Activated T-helper 9 cell treated with anti-CD3 and anti-CD28 coated beads, Interleukin-2, amount 50 U/mL, for 16 hours (primary cell): ENCODE measurements around the gene NET1.
"Not testable (repeated sequence)": the region's sequence is repeated elsewhere in the genome, so short reads cannot be mapped to it uniquely, and the experiment has no call there.

Experiments
- DNase-seq: peaks from one replicate; pipeline ENCODE4 v3.0.0-alpha.2; 2020; ENCODE audit warnings: low read depth

Gene NET1, protein sequence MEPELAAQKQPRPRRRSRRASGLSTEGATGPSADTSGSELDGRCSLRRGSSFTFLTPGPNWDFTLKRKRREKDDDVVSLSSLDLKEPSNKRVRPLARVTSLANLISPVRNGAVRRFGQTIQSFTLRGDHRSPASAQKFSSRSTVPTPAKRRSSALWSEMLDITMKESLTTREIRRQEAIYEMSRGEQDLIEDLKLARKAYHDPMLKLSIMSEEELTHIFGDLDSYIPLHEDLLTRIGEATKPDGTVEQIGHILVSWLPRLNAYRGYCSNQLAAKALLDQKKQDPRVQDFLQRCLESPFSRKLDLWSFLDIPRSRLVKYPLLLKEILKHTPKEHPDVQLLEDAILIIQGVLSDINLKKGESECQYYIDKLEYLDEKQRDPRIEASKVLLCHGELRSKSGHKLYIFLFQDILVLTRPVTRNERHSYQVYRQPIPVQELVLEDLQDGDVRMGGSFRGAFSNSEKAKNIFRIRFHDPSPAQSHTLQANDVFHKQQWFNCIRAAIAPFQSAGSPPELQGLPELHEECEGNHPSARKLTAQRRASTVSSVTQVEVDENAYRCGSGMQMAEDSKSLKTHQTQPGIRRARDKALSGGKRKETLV

DNA sequence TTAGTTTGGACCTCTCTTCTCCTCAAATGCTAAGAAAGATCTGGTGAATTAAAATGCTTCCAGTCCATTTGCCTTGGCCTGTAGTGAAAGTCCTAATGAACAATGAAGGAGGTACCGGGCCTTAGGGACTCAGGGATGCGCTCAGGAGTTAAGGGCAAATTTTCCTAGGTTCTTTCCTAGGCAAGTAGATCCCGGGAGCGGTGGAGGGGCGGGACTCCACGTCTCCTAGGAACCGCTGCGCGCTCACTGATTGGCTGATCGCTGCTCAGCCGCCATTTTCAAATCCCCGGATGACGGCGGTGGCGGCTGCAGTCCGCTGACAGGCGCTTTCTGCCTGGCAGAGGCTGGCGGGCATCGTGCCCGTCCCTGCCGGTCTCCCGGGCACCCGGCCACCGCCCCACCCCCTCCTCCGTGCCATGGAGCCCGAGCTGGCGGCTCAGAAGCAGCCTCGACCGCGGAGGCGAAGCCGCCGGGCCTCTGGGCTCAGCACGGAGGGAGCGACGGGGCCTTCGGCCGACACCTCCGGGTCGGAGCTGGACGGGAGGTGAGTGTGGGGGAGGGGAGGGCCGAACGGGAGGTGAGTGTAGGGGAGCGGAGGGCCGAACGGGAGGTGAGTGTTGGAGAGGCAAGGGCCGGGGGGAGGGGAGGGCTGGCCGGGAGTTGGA is at the start of gene NET1:
NET1 (plus strand) TSS at position 281 of the 665 bp plus-strand sequence; CDS start at position 417, 136 bp downstream.
- DNase-seq: peak; percentile 44

DNA sequence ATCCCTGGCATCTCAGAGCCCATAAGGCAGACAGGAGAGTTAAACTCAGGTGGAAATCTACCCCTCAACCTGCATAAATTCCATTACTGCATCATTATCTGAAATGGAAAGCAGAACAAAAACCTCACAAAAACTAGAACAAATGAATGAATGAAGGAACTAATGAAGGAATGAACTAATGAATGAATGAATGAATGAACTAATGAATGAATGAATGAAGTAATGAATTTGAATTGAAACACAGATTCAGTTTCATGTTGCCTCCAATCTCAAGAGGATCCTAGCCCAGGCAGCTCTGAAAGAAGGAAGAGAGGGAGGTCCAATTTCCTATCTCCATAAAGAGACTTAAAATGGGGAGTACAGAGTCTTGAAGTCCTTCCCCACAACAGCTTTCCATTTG is 49.5 kb upstream of the NET1 start:
- DNase-seq: no peak

DNA sequence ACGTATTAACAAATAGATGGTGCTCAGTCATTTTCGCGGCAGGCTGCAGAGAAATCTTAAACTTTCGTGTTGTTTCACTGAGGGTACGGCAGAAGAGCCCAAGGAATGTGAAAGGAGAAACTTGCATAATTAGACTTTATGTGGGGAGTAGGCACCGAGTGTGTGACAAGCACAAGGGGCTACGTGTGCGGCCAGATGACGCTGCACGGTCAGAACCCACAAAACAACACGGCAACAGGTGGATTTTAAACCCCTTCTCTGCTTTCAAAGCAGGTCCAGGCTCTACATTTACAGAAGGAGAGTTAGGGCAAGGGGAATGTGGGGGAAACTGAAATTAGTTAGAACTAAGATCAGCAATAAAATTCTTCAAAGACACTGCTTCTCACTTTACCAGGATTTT is 48.0 kb upstream of the NET1 start:
- no peak for DNase-seq

DNA sequence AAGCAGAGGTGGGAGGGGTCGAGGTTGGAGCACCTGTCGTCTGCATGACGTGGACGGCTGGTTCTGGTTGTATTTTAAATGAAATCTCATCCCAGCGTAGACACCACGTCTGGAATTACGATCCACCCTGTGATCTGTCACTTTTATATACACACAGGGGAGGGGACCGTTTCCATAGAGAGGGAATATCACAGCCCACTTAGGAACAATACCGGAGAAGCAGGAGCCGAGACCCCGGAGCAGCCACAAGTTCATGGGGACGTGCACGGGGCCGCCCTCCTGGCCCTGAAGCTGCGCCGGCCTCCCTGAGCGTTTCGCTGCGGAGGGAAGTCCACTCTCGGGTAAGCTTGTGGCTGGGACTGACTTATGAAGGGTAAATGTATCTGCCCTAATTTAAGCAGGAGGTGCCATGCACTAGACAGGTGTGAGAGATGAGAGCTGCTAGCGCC is 47.4 kb upstream of the NET1 start, which contains the start of gene UCN3:
UCN3 (plus strand) TSS at position 77 of the 449 bp plus-strand sequence. CDS start 8,755 bp downstream, outside the sequence.
- DNase-seq: no peak

DNA sequence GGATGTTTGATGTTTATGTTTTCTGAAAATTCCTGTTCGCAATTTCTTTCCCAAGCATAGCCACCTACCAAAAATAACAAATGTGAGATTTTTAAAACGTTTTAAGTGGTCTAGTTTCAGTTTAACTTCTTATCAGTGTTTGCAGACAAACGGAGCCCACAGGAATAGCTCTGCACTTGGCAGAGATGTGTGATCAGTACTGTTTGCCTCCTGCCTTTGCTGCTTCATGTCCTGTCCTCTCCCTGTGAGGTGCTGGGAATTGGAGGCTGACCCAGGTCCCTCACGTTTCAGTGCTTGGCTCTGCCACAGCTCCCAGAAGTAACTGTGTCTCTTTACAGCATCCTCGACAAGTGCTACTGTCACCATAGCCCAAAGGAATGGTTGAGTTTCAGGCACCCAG is 46.4 kb upstream of the NET1 start:
- DNase-seq: no peak

DNA sequence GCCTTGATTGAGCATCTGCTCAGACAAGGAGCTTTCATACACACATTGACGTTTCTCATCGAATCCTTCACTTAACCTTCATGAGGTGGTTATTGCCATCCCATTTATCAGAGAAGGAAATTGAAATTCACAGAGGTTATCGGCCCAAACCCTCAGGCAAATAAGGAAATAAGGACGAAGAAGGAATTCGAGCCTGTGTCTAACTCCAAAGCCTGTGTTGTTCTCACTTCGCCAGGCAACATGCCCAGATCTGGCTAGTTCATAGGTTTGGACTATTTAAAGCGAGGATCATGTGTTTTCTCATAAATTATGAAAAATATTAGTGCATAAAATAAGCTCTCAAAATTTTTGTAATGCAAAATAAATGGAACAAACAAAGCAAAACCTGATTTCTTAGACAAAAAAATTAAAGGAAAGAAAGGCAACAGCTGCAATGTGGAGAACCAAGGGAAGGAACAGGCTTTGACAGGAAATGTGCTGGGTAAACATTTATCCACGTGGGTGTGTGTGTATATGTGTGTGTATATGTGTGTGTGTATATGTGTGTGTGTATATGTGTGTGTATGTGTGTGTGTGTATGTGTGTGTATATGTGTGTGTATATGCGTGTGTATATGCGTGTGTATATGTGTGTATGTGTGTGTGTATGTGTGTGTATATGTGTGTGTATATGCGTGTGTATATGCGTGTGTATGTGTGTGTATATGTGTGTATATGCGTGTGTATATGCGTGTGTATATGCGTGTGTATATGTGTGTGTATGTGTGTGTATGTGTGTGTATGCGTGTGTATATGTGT is 42.8 kb upstream of the NET1 start:
- DNase-seq: no peak

DNA sequence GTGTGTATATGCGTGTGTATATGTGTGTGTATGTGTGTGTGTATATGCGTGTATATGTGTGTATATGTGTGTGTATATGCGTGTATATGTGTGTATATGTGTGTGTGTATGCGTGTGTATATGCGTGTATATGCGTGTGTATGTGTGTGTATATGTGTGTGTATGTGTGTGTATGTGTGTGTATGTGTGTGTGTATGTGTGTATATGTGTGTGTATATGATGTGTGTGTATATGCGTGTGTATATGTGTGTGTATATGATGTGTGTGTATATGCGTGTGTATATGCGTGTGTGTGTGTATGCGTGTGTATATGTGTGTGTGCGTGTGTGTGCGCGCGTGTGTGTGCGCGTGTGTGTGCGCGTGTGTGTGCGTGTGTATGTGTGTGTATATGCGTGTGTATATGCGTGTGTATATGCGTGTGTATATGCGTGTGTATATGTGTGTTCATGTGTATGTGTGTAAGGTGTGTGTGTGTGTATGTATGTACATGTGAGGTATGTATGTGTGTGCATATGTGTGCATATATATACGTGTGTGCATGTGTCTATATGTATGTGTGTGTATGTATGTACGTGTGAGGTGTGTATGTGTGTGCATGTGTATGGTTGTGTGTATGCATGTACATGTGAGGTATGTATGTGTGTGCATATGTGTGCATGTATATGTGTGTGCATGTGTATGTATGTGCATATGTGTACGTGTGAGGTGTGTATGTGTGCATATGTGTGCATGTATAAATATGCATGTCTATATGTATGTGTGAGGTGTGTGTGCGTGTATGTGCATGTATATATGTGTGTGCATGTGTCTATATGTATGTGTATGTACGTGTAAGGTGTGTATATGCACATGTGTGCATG is 41.6 kb upstream of the NET1 start:
- DNase-seq: no peak

DNA sequence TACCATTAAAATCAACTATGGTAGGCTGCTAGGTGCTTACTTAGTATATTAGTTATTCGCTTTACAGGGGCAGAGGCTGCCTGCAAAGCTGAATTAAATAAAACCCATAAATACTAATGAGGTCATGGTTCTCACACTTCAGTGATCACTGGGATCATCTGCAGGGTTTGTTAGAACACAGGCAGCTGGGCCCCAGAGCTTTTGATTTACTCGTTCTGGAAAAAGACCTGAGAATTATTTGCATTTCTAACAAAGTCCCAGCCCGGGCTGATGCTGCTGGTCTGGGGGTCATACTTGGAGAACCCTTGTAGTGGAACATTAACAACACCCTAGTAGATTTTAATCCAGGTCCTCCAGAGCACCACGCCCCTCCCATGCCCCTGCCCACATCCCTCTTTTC is 39.0 kb upstream of the NET1 start:
- no peak for DNase-seq

DNA sequence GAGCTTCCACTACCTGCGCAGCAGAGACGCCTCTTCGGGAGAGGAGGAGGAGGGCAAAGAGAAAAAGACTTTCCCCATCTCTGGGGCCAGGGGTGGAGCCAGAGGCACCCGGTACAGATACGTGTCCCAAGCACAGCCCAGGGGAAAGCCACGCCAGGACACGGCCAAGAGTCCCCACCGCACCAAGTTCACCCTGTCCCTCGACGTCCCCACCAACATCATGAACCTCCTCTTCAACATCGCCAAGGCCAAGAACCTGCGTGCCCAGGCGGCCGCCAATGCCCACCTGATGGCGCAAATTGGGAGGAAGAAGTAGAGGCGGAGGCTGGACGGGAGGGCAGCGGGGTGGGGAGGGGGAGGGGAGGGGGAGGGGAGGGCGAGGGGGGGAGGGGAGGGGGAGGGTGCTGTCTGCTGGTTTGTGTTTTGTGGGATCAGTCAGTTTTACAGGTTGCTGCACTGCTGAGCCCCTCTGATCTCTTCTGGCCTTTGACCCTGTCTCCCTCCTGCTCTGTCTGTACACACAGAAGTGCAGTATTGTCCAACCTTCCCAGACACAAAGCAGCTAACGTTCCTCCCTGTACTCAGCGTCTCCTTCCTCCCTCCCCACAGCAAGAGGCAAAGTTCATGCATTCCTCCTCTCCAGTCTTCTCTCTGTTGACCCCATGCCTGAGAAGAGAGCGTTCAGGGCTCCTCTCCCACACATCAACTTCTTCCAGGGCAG is 38.3 kb upstream of the NET1 start:
- no peak for DNase-seq

DNA sequence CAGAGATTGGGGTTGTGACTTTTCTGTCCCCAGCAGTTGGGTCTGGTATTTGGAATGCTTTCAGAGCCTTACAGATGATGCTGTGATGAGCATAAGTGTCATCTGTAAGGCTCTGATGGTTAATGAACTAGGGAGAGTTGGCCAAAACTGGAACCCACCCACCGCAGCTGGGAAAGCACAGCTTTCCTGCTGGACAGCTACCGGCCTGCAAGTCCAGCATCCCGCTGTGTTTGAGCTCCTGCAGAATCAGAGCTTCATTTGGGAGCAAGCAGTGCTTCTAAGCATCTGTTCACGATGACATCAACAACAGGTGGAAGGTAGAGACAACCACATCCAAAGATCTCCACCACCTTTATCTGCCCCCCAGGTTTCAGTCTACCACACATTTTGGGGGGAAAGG is 35.9 kb upstream of the NET1 start:
- no peak for DNase-seq

DNA sequence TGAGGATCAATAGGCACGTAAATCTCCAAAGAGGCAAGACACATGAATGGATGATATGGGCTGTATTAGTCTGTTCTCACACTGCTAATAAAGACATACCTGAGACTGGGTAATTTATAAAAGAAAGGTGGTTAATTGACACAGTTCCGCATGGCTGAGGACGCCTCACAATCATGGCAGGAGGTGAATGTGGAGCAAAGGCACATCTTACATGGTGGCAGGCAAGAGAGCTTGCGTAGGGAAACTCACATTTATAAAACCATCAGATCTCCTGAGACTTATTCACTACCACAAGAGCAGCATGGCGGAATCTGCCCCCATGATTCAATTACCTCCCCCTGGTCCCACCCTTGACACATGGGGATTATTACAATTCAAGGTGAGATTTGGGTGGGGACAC is 33.2 kb upstream of the NET1 start:
- DNase-seq: not testable (repeated sequence)

DNA sequence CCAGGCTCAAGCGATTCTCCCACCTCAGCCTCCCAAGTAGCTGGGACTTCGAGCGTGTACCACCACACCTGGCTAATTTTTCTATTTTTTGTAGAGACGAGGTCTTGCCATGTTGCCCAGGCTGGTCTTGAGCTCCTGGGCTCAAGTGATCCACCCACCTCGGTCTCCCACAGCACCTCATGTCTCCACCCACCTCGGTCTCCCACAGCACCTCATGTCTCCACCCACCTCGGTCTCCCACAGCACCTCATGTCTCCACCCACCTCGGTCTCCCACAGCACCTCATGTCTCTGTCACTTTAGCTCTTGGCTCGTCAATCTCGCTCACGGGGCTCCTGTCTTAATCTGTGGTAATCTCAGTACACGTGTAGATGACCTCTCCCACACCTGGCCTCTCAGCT is 32.0 kb upstream of the NET1 start:
- not testable (repeated sequence) for DNase-seq

DNA sequence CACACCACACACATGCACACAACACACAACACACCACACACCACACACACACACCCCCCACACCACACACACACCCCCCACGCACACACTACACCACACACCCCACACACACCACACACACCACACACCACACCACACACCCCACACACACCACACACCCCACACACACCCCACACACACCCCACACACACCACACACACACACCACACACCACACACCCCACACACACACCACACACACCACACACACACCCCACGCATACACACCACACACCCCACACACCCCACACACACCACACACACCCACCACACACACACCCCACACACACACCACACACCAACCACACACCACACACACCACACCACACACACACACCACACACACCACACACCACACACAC is 31.2 kb upstream of the NET1 start:
- DNase-seq: no peak

DNA sequence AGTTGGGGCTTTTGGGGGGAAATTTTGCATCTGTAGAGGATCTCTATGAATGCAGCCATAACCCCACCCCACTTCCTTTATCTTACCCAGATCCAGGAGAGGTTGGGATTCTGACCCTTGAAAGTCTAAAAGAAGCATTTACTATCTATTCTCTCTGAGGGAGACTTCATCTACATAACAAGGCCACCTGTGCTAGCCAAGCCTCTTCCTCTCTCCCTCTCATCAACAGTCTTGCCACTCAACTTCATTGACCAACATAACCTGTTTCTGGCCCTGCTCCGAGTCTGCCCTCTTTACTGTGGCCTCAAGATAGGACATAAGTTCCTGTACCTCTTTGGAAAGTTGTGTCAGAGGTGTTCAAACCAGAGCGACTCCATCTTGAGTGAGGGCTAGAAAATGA is 27.1 kb upstream of the NET1 start:
- no peak for DNase-seq

DNA sequence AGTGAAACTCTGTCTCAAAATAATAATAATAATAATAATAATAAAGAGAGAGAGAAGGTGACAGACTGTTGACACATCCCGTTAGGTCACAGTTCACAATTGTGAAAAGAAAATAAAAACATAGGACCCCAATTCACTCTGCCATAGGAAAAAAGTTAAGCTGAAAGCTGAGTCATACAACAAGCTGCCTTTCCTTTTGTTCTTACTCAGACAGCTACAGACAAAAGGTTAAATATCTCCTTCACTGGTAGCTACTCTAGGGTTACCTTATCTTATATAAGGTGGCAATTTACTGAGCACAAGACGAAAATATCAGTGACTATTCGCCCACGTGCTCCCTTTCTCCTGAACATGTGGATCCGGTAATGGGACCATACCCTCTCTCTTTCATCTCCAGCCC is 25.2 kb upstream of the NET1 start:
- no peak for DNase-seq

DNA sequence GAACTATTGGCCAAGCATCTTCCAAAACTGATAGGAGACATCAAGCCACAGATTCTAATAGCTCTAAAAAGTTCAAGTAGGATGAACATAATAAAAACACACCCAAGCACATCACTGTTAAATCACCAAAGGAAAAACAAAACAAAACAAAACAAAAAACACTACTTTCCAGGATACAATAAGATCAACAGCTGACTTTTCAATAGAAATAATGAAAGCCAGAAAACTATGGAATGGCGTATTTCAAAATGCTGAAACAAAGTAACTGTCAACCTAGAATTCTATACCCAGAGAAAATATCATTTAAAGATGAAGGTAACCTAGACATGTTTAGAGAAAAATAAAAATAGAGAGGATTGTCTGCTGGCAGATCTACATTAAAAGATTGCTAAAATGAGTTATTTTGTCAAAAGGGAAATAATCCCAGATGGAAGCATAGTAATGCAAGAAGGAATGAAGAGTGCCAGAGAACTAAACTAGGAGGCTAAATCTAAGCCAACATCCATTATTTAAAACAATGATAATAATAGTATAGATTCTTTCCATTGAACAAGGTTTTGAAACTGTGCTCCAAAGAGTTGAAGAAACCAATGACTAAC is 21.7 kb upstream of the NET1 start:
- DNase-seq: no peak

DNA sequence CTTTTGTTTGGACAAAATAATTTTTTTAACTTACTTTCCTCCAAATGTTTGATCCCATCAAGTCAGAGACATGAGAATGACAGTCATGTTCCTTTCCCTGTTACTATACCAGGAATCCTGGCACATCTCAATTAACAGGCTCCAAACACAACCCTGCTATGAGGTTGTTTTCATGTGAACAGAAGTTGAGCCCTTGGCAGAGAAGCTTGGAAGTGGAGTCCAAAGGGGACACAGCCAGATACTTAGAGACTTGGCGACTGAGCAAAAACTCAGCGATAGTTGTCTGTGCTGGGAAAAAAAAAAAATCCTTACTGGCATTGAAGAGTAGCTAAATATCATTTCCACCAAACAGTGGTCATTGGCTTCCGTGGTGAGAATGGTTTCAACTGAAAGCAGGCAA is 20.6 kb upstream of the NET1 start:
- DNase-seq: no peak

DNA sequence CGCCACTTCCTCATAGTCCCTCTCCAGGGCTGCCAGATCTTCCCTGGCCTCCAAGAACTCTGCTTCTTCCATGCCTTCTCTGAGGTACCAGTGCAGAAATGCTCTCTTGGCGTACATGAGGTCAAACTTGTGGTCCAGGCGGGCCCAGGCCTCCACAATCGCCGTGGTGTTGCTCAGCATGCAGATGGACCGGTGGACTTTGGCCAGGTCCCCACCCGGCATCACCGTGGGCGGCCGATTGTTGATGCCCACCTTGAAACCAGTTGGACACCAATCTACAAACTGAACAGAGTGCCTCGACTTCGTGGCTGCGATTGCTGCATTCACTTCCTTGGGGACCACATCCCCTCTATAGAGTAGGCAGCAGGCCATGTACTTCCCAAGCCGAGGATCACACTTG is 18.8 kb upstream of the NET1 start:
- no peak for DNase-seq

DNA sequence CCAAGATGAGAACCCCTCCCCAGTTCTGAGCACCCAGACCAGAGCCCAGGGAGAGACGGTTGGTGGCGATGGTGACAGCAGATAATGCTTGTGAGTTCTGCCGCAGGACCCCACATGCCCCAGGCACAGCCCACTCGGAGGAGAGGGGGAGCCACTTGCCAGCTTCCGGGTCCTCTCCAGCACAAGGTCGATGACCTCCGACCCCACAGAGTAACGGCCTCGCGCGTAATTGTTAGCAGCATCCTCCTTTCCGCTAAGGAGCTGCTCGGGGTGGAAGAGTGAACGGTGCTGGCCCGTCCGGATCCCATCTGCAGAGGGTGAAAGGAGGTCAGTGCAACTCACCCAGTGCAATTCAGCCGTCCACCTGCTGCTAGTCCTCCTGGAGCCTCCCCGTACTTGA is 17.2 kb upstream of the NET1 start:
- no peak for DNase-seq
